Inferior parietal cortex (tissue), 1 donor: ENCODE measurements around the gene FLNB.

Experiments
- DNase-seq: peaks from one replicate; pipeline ENCODE4 v3.0.0-alpha.2; 2016; ENCODE audit errors: extremely low spot score

Gene FLNB

GRCh38 chr3:58074116-58074715 lies 66.0 kb downstream of the FLNB start:
- DNase-seq = no peak

- DNase-seq = no peak
These were observed 66.8 kb downstream of the FLNB start for GRCh38 chr3:58074997-58075396.

GRCh38 chr3:58077596-58078285 lies 69.5 kb downstream of the FLNB start:
- DNase-seq = no peak

- no peak for DNase-seq
These were observed 70.4 kb downstream of the FLNB start for GRCh38 chr3:58078610-58079009.

GRCh38 chr3:58079773-58080172 lies 71.6 kb downstream of the FLNB start:
- DNase-seq = no peak

GRCh38 chr3:58082047-58082446 lies 73.8 kb downstream of the FLNB start:
- DNase-seq = no peak

GRCh38 chr3:58084166-58084565 lies 75.9 kb downstream of the FLNB start:
- DNase-seq = no peak

- no peak for DNase-seq
These were observed 76.7 kb downstream of the FLNB start for GRCh38 chr3:58084788-58085543.

- no peak for DNase-seq
These were observed 77.4 kb downstream of the FLNB start for GRCh38 chr3:58085616-58086015.

- DNase-seq = no peak
These were observed 80.3 kb downstream of the FLNB start for GRCh38 chr3:58088501-58088900.

- no peak for DNase-seq
These were observed 82.1 kb downstream of the FLNB start for GRCh38 chr3:58090351-58090750.

- no peak for DNase-seq
These were observed 84.3 kb downstream of the FLNB start for GRCh38 chr3:58092521-58092920.

GRCh38 chr3:58093574-58094195 lies 85.5 kb downstream of the FLNB start:
- DNase-seq = no peak

- no peak for DNase-seq
These were observed 86.4 kb downstream of the FLNB start for GRCh38 chr3:58094657-58095056.

GRCh38 chr3:58095603-58096138 lies 87.4 kb downstream of the FLNB start:
- DNase-seq = no peak

GRCh38 chr3:58098531-58098930 lies 90.3 kb downstream of the FLNB start:
- DNase-seq = no peak

- DNase-seq = no peak
These were observed 91.6 kb downstream of the FLNB start for GRCh38 chr3:58099865-58100264.

GRCh38 chr3:58101499-58102389 lies 93.5 kb downstream of the FLNB start:
- DNase-seq = peak; percentile 15

GRCh38 chr3:58102390-58102750 lies 94.1 kb downstream of the FLNB start:
- DNase-seq = no peak

GRCh38 chr3:58102976-58103451 lies 94.8 kb downstream of the FLNB start:
- DNase-seq = no peak

GRCh38 chr3:58104151-58104550 lies 95.9 kb downstream of the FLNB start:
- DNase-seq = no peak
